Fibroblast of the aortic adventitia (primary cell): Measurements from ENCODE around the gene ARMC5. TPM values are rescaled to one million over a fixed set of nuclear protein-coding genes. Genes with fewer than 3 reads are reported as not detected.

Experiments used
- DNase-seq: peaks from one replicate; pipeline ENCODE4 v3.0.0-alpha.2; 2010; ENCODE audit warnings: low read depth
- H3K4me3 ChIP-seq: 2 replicates; pipeline ENCODE4 v1.5.1; 2011; ENCODE audit warnings: low read depth, mild to moderate bottlenecking, control low read depth, low read length, moderate library complexity
- CTCF ChIP-seq: IDR thresholded peaks from 2 replicates; pipeline ENCODE4 v1.5.1; 2011; ENCODE audit warnings: mild to moderate bottlenecking, low read length, control low read depth, inconsistent platforms; ENCODE audit not compliant: insufficient read depth
- total RNA-seq: library from RNA; depleted of rRNA; stranded (reverse); fragments of >200 nt; gene quantifications from 2 replicates; pipeline ENCODE4 v1.2.3, GENCODE V29; 2012; ENCODE audit warnings: low replicate concordance

Gene ARMC5
- total RNA-seq, 1 donor: 7.4 TPM

GRCh38 chr16:31423801-31424200 lies 35.5 kb upstream of the ARMC5 start:
- TF ChIP-seq CTCF: no peak
- no peak overlapping the region for H3K4me3 ChIP-seq
- no peak for DNase-seq

GRCh38 chr16:31427441-31428278 lies 31.6 kb upstream of the ARMC5 start:
- peak overlapping the region; percentile 55 for H3K4me3 ChIP-seq
- DNase-seq: peak; percentile 50
- no peak for TF ChIP-seq CTCF

- H3K4me3 ChIP-seq: peak within 1 kb of the TSS; percentile 55
- TF ChIP-seq CTCF: no peak
- no peak for DNase-seq
Measured at GRCh38 chr16:31428279-31428597, 31.1 kb upstream of the ARMC5 start, which contains the start of gene COX6A2. TSS of gene COX6A2 (minus strand) at chr16:31428360. CDS start at chr16:31428325, 35 bp downstream.

- no peak for TF ChIP-seq CTCF
- H3K4me3 ChIP-seq: no peak overlapping the region
- DNase-seq: no peak
Measured at GRCh38 chr16:31428638-31429247, 30.6 kb upstream of the ARMC5 start.

GRCh38 chr16:31429314-31429713 lies 30.0 kb upstream of the ARMC5 start:
- no peak for DNase-seq
- no peak overlapping the region for H3K4me3 ChIP-seq

GRCh38 chr16:31429796-31430195 lies 29.5 kb upstream of the ARMC5 start:
- H3K4me3 ChIP-seq: no peak overlapping the region
- no peak for TF ChIP-seq CTCF
- DNase-seq: no peak

More at GRCh38 chr16:31429314-31429713, 30.0 kb upstream of the ARMC5 start:
- TF ChIP-seq CTCF: no peak
